HG03175 (cell line): ENCODE data around the gene SUFU.
A peak's percentile ranks its signal among the peaks of the same experiment; 100 is the strongest.

Experiments used
- ATAC-seq: cut with Tn5 transposase; IDR thresholded peaks from one replicate; pipeline ENCODE4 v1.9.1; 2021; ENCODE audit warnings: mild to moderate bottlenecking, moderate library complexity; ENCODE audit not compliant: unreplicated experiment

The SUFU gene

GRCh38 chr10:102632394-102633111, 128.8 kb downstream of the SUFU start:
- ATAC-seq: no peak

- no peak for ATAC-seq
Observed at GRCh38 chr10:102633287-102633686, 129.5 kb downstream of the SUFU start.

- no peak for ATAC-seq
Observed at GRCh38 chr10:102633848-102634247, 130.1 kb downstream of the SUFU start.

- no peak for ATAC-seq
Observed at GRCh38 chr10:102634686-102635085, 130.9 kb downstream of the SUFU start.

GRCh38 chr10:102635377-102635776, 131.6 kb downstream of the SUFU start:
- no peak for ATAC-seq

- ATAC-seq: no peak
Observed at GRCh38 chr10:102639537-102639936, 135.8 kb downstream of the SUFU start.

GRCh38 chr10:102641402-102641801, 137.6 kb downstream of the SUFU start:
- no peak for ATAC-seq

- ATAC-seq: peak; percentile 54
Observed at GRCh38 chr10:102641880-102642735, 138.3 kb downstream of the SUFU start.

- no peak for ATAC-seq
Observed at GRCh38 chr10:102642736-102643335, 139.1 kb downstream of the SUFU start.

GRCh38 chr10:102643336-102644065, 139.7 kb downstream of the SUFU start:
- no peak for ATAC-seq

- ATAC-seq: no peak
Observed at GRCh38 chr10:102644066-102644645, 140.4 kb downstream of the SUFU start, which contains the start of gene TRIM8. Gene TRIM8 (plus strand): TSS chr10:102644479. CDS start chr10:102644618, 139 bp downstream.

- no peak for ATAC-seq
Observed at GRCh38 chr10:102644646-102645387, 141.0 kb downstream of the SUFU start.

- no peak for ATAC-seq
Observed at GRCh38 chr10:102645388-102645740, 141.6 kb downstream of the SUFU start.

- ATAC-seq: peak; percentile 38
Observed at GRCh38 chr10:102645741-102646609, 142.2 kb downstream of the SUFU start.

GRCh38 chr10:102646610-102647442, 143.1 kb downstream of the SUFU start:
- no peak for ATAC-seq

- ATAC-seq: no peak
Observed at GRCh38 chr10:102647443-102648268, 143.9 kb downstream of the SUFU start.

GRCh38 chr10:102648269-102648888, 144.6 kb downstream of the SUFU start:
- ATAC-seq: no peak
